ENCODE measurements around the gene ZNF787.

- TF ChIP-seq CTCF (IDR thresholded peaks at IDR 0.05; ENCODE audit: low read depth, low read length), result no peak
- no peak for TF ChIP-seq EZH2phosphoT487 (IDR thresholded peaks at IDR 0.05; ENCODE audit: low read depth)
Measured at GRCh38 chr19:56150358-56150757, 29.3 kb upstream of the ZNF787 start.

Measured in OCI-LY3 (cell line).